SK-N-SH (cell line): ENCODE measurements around the gene BUB3.

Experiments used
- EP300 ChIP-seq, 2 experiments: IDR thresholded peaks; 2 replicates each; pipeline versions ENCODE4 v1.4.0 to v1.6.1; 2012; ENCODE audit warnings: borderline replicate concordance in 1 of 2, low read depth in 1 of 2, low read length in 1 of 2
- FOSL2 ChIP-seq: IDR thresholded peaks from 2 replicates; pipeline ENCODE4 v1.4.0; 2012; ENCODE audit warnings: low read depth, mild to moderate bottlenecking, moderate library complexity, borderline replicate concordance
- JUND ChIP-seq: IDR thresholded peaks from 2 replicates; pipeline ENCODE4 v1.4.0; 2012
- MXI1 ChIP-seq: IDR thresholded peaks from 2 replicates; pipeline ENCODE4 v1.6.1; 2012; ENCODE audit warnings: mild to moderate bottlenecking, low read depth, low read length, improper control_type of control experiment
- NRF1 ChIP-seq: IDR thresholded peaks from 2 replicates; pipeline ENCODE4 v1.6.1; 2012; ENCODE audit warnings: low read depth, mild to moderate bottlenecking, low read length
- RAD21 ChIP-seq: IDR thresholded peaks from 2 replicates; pipeline ENCODE4 v1.6.1; 2012; ENCODE audit warnings: mild to moderate bottlenecking, low read length
- RCOR1 ChIP-seq: fragments of 150-350 bp; IDR thresholded peaks from 2 replicates; pipeline ENCODE4 v1.6.1; 2017; ENCODE audit warnings: antibody characterized with exemption, low read length
- RFX5 ChIP-seq: IDR thresholded peaks from 2 replicates; pipeline ENCODE4 v1.6.1; 2012; ENCODE audit warnings: mild to moderate bottlenecking, improper control_type of control experiment, low read length
- SMC3 ChIP-seq: IDR thresholded peaks from 2 replicates; pipeline ENCODE4 v1.6.1; 2012; ENCODE audit warnings: low read depth, low read length, improper control_type of control experiment
- TF ChIP-seq, protein P1 (sequence below): fragments of 200-600 bp; sonication (generic); IDR thresholded peaks from 2 replicates; pipeline ENCODE4 v1.6.1; 2017; ENCODE audit warnings: antibody characterized with exemption, mild to moderate bottlenecking, moderate library complexity
- TF ChIP-seq, protein P2 (sequence below): IDR thresholded peaks from 2 replicates; pipeline ENCODE4 v1.4.0; 2012; ENCODE audit warnings: low read depth
- TF ChIP-seq, protein P3 (sequence below): IDR thresholded peaks from 2 replicates; pipeline ENCODE4 v1.6.1; 2012; ENCODE audit warnings: mild to moderate bottlenecking, low read depth, low read length, moderate library complexity

DNA sequence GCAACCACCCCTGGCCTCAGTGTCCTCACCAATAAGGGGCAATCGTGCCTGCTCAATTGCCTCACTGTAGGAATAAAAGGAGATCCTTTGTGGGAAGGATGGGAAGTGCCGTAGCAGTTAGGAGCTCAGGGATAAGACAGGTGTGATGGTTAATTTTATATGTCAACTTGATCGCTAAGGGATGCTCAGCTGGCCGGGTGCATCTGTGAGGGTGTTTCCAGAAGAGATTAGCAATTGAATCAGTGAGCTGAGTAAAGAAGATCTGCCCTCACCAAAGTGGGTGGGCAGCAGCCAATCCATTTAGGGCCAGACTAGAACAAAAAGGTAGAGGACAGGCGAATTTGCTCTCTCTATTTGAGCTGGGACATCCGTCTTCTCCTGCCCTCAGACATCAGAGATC, 46.3 kb downstream of the BUB3 start:
- TF ChIP-seq NRF1 = no peak
- no peak for TF ChIP-seq FOSL2
- TF ChIP-seq EP300 (IDR thresholded peaks at IDR 0.05; ENCODE audit: borderline replicate concordance in 1 of 2, low read depth in 1 of 2, low read length in 1 of 2) = no peak
- TF ChIP-seq, protein P1, sequence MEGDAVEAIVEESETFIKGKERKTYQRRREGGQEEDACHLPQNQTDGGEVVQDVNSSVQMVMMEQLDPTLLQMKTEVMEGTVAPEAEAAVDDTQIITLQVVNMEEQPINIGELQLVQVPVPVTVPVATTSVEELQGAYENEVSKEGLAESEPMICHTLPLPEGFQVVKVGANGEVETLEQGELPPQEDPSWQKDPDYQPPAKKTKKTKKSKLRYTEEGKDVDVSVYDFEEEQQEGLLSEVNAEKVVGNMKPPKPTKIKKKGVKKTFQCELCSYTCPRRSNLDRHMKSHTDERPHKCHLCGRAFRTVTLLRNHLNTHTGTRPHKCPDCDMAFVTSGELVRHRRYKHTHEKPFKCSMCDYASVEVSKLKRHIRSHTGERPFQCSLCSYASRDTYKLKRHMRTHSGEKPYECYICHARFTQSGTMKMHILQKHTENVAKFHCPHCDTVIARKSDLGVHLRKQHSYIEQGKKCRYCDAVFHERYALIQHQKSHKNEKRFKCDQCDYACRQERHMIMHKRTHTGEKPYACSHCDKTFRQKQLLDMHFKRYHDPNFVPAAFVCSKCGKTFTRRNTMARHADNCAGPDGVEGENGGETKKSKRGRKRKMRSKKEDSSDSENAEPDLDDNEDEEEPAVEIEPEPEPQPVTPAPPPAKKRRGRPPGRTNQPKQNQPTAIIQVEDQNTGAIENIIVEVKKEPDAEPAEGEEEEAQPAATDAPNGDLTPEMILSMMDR = no peak
- TF ChIP-seq SMC3 = no peak
- TF ChIP-seq, protein P2, sequence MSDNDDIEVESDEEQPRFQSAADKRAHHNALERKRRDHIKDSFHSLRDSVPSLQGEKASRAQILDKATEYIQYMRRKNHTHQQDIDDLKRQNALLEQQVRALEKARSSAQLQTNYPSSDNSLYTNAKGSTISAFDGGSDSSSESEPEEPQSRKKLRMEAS = no peak
- TF ChIP-seq MXI1 = no peak
- no peak for TF ChIP-seq JUND
- no peak for TF ChIP-seq RFX5
- TF ChIP-seq, protein P3, sequence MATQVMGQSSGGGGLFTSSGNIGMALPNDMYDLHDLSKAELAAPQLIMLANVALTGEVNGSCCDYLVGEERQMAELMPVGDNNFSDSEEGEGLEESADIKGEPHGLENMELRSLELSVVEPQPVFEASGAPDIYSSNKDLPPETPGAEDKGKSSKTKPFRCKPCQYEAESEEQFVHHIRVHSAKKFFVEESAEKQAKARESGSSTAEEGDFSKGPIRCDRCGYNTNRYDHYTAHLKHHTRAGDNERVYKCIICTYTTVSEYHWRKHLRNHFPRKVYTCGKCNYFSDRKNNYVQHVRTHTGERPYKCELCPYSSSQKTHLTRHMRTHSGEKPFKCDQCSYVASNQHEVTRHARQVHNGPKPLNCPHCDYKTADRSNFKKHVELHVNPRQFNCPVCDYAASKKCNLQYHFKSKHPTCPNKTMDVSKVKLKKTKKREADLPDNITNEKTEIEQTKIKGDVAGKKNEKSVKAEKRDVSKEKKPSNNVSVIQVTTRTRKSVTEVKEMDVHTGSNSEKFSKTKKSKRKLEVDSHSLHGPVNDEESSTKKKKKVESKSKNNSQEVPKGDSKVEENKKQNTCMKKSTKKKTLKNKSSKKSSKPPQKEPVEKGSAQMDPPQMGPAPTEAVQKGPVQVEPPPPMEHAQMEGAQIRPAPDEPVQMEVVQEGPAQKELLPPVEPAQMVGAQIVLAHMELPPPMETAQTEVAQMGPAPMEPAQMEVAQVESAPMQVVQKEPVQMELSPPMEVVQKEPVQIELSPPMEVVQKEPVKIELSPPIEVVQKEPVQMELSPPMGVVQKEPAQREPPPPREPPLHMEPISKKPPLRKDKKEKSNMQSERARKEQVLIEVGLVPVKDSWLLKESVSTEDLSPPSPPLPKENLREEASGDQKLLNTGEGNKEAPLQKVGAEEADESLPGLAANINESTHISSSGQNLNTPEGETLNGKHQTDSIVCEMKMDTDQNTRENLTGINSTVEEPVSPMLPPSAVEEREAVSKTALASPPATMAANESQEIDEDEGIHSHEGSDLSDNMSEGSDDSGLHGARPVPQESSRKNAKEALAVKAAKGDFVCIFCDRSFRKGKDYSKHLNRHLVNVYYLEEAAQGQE = no peak
- no peak for TF ChIP-seq RAD21
- TF ChIP-seq RCOR1 = no peak
